ENCODE data around the gene KRT13. TPM values are rescaled to one million over a fixed set of nuclear protein-coding genes. Genes with fewer than 3 reads are reported as not detected.

Gene KRT13
- total and polyA plus RNA-seq, 9 of the 15 experiments (the other 6 are each of a cell fraction or from before 2014, with no cell fraction given) = 0.11 to 1.1 (median 0.24) TPM; not detected in 3

- 0 out of 4 replicates have a peak, but pooled peaks of 1 of the 2 experiments have one; percentile 27 for TF ChIP-seq MNT (conservative IDR thresholded peaks at IDR 0.05)
- no peak for TF ChIP-seq CBX2 (IDR thresholded peaks at IDR 0.05; ENCODE audit: insufficient read depth, low read length, poor library complexity, severe bottlenecking)
- TF ChIP-seq, protein P1, sequence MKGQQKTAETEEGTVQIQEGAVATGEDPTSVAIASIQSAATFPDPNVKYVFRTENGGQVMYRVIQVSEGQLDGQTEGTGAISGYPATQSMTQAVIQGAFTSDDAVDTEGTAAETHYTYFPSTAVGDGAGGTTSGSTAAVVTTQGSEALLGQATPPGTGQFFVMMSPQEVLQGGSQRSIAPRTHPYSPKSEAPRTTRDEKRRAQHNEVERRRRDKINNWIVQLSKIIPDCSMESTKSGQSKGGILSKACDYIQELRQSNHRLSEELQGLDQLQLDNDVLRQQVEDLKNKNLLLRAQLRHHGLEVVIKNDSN (CRISPR knock-in tag; IDR thresholded peaks at IDR 0.05) = 0 out of 2 replicates have a peak, but pooled peaks have one; percentile 10
- TF ChIP-seq ZBTB33 (CRISPR knock-in tag; IDR thresholded peaks at IDR 0.05) = no peak
- peak; percentile 51; the same call in 1 of the 2 replicates for TF ChIP-seq BHLHE40 (IDR thresholded peaks at IDR 0.05; ENCODE audit: low read length)
- peak; percentile 53 for TF ChIP-seq L3MBTL2 (IDR thresholded peaks at IDR 0.05)
These were observed 30.5 kb downstream of the KRT13 start (continued) for GRCh38 chr17:41474863-41475262.

DNA sequence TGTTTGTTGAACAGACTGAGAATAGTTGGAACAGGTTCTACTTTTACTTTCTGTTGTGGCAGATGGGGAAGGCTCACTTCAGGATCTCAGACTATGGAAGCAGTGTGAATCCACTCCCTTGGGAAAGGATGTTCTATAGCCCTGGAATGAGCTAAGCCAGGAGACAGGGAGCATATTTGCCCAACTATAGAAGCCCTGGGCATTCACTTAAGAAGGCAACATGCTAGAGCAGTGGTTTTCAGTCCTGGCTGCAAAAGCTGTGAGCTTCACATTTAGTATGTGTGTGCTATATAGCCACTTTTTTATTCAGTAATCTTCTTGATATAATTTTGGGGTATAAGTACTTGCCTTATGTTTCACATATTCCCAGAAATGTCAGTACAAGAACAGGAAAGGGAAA, 37.1 kb downstream of the KRT13 start:
- Histone ChIP-seq H3K9me3 (replicated peaks; ENCODE audit: control insufficient read depth, insufficient read depth, low read depth, low read length) (no peaks in the 10 kb centered on the region), H3K27ac (ENCODE audit: extremely low read depth, low read depth, low read length) (no peak overlapping the region), H3K4me2 (ENCODE audit: insufficient read depth, low read length) (no peak overlapping the region), H3K4me3 (no peak overlapping the region), H2AFZ (ENCODE audit: low read depth, low read length) (no peak overlapping the region), H3K27me3 (ENCODE audit: control insufficient read depth in 2 of 2, insufficient read depth in 2 of 2, low read length in 2 of 2) (peaks cover 31 to 47% of the 10 kb centered on the region in 2 experiments), H3K9ac (ENCODE audit: insufficient read depth in 1 of 2, low read depth in 2 of 2, low read length in 2 of 2) (no peak overlapping the region), H3K9me1 (ENCODE audit: control insufficient read depth, insufficient read depth, low read length) (no peaks in the 10 kb centered on the region), H3K4me1 (replicated peaks in 1 of 2; ENCODE audit: control insufficient read depth in 2 of 2, insufficient read depth in 2 of 2, low read length in 2 of 2) (no peaks in the 10 kb centered on the region), H3K79me2 (ENCODE audit: control insufficient read depth, insufficient read depth, low read length) (no peaks in the 10 kb centered on the region), H4K20me1 (replicated peaks; ENCODE audit: control insufficient read depth, insufficient read depth, low read length) (no peaks in the 10 kb centered on the region), H3K36me3 (ENCODE audit: control insufficient read depth, insufficient read depth, low read length) (no peaks in the 10 kb centered on the region)
- FAIRE-seq (no peak), DNase-seq (ENCODE audit: extremely low read depth in 1 of 4, low spot score in 3 of 4) (no peak), ATAC-seq (no peak)
- TF ChIP-seq, protein P2, sequence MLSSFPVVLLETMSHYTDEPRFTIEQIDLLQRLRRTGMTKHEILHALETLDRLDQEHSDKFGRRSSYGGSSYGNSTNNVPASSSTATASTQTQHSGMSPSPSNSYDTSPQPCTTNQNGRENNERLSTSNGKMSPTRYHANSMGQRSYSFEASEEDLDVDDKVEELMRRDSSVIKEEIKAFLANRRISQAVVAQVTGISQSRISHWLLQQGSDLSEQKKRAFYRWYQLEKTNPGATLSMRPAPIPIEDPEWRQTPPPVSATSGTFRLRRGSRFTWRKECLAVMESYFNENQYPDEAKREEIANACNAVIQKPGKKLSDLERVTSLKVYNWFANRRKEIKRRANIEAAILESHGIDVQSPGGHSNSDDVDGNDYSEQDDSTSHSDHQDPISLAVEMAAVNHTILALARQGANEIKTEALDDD (IDR thresholded peaks at IDR 0.05) = no peak
- TF ChIP-seq SMC3 (conservative IDR thresholded peaks at IDR 0.05; ENCODE audit: insufficient read depth, low read depth, low read length) (no peak), ID3 (CRISPR knock-in tag; IDR thresholded peaks at IDR 0.05) (no peak), ID3 (tag; IDR thresholded peaks at IDR 0.05) (no peak), SMARCA5 (IDR thresholded peaks at IDR 0.05) (no peak), LARP7 (IDR thresholded peaks at IDR 0.05) (no peak), POLR2G (IDR thresholded peaks at IDR 0.05; ENCODE audit: low read depth, low read length) (no peak), TBL1XR1 (IDR thresholded peaks at IDR 0.05; ENCODE audit: low read length in 2 of 2) (no peak), HNRNPL (IDR thresholded peaks at IDR 0.05; ENCODE audit: low read depth, low read length) (no peak)
- ChIA-PET POLR2A (no interaction called here), CTCF (ENCODE audit: low intra/inter-chr PET ratio) (no interaction called here)
- no TSS peak for BruUV-seq (replicated peaks)
- in situ Hi-C loops (cut with MboI) (no loop called here), intact Hi-C loops (cut with micrococcal nuclease) (no loop called here)
